IPS-18a (cell line): ENCODE data around the gene LIMS1.
"Not testable (repeated sequence)": the region's sequence is repeated elsewhere in the genome, so short reads cannot be mapped to it uniquely, and the experiment has no call there.

Source experiments
- H3K27ac ChIP-seq: one replicate; pipeline ENCODE4 v1.5.1; 2013; ENCODE audit warnings: low read length
- H3K27me3 ChIP-seq: one replicate; pipeline ENCODE4 v1.6.1; 2013; ENCODE audit warnings: mild to moderate bottlenecking, low read length; ENCODE audit not compliant: control insufficient read depth, insufficient read depth
- H3K36me3 ChIP-seq: one replicate; pipeline ENCODE4 v1.6.1; 2013; ENCODE audit warnings: low read depth, low read length; ENCODE audit not compliant: control insufficient read depth
- H3K4me1 ChIP-seq: one replicate; pipeline ENCODE4 v1.6.1; 2013; ENCODE audit warnings: low read depth, low read length; ENCODE audit not compliant: control insufficient read depth
- H3K4me3 ChIP-seq: one replicate; pipeline ENCODE4 v1.5.1; 2013; ENCODE audit warnings: low read length
- H3K9ac ChIP-seq: one replicate; pipeline ENCODE4 v1.6.1; 2013; ENCODE audit warnings: mild to moderate bottlenecking, low read length, moderate library complexity
- H3K9me3 ChIP-seq: one replicate; pipeline ENCODE4 v1.6.1; 2013; ENCODE audit warnings: low read depth, low read length; ENCODE audit not compliant: control insufficient read depth

The LIMS1 gene

GRCh38 chr2:108661493-108661892 is 127.2 kb downstream of the LIMS1 start:
- not testable (repeated sequence) for H3K4me1 ChIP-seq, H3K27ac ChIP-seq, H3K4me3 ChIP-seq, H3K9me3 ChIP-seq, H3K36me3 ChIP-seq, H3K9ac ChIP-seq, H3K27me3 ChIP-seq

- not testable (repeated sequence) for H3K4me3 ChIP-seq, H3K27me3 ChIP-seq, H3K4me1 ChIP-seq, H3K27ac ChIP-seq, H3K36me3 ChIP-seq, H3K9me3 ChIP-seq, H3K9ac ChIP-seq
These were observed 127.9 kb downstream of the LIMS1 start for GRCh38 chr2:108662207-108662612.

DNA sequence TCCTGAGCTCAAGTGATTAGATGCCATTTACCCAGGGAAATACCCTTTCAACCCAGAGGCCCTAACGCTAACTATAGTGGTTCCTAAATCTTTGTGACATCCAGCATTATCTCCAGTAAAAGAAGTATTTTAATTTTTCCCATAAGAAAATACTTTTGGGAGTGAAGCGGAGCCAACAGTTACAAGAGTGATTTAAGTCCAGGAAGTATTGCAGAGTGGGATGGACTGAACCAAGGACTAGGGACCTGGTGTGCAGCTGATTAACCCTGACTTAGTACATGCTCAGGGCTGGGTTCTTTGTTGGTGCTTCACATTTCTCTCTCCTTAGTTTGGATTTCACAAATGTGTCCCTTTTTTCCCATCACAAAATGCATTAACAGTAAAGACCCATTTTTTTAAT is 129.1 kb downstream of the LIMS1 start:
- not testable (repeated sequence) for H3K36me3 ChIP-seq, H3K9ac ChIP-seq, H3K4me1 ChIP-seq, H3K27me3 ChIP-seq, H3K4me3 ChIP-seq, H3K9me3 ChIP-seq, H3K27ac ChIP-seq

GRCh38 chr2:108664089-108664488 is 129.8 kb downstream of the LIMS1 start:
- not testable (repeated sequence) for H3K4me1 ChIP-seq, H3K9ac ChIP-seq, H3K4me3 ChIP-seq, H3K36me3 ChIP-seq, H3K27ac ChIP-seq, H3K27me3 ChIP-seq, H3K9me3 ChIP-seq

DNA sequence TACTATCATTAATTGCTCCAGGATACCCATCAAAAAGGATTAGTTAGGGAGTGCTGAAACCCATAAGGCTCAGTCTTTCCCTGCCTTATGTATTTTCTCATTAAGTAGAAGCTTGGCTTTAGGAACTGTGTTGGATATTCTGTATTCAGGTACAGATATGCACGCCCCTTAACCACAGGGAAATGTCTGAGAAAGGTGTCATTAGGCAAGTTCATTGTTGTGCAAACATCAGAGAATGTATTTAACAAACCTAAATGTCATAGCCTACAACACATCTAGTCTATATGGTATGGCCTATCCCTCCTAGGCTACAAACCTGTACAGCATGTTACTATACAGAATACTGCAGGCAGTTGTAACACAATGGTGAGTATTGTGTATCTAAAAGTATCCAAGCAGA is 130.7 kb downstream of the LIMS1 start:
- not testable (repeated sequence) for H3K9me3 ChIP-seq, H3K4me3 ChIP-seq, H3K27me3 ChIP-seq, H3K9ac ChIP-seq, H3K36me3 ChIP-seq, H3K4me1 ChIP-seq, H3K27ac ChIP-seq

GRCh38 chr2:108665975-108666374 is 131.7 kb downstream of the LIMS1 start:
- H3K4me1 ChIP-seq, H3K9me3 ChIP-seq, H3K27me3 ChIP-seq, H3K27ac ChIP-seq, H3K36me3 ChIP-seq, H3K9ac ChIP-seq, H3K4me3 ChIP-seq: not testable (repeated sequence)

GRCh38 chr2:108667140-108667539 is 132.9 kb downstream of the LIMS1 start:
- not testable (repeated sequence) for H3K27ac ChIP-seq, H3K4me1 ChIP-seq, H3K9ac ChIP-seq, H3K9me3 ChIP-seq, H3K27me3 ChIP-seq, H3K4me3 ChIP-seq, H3K36me3 ChIP-seq

DNA sequence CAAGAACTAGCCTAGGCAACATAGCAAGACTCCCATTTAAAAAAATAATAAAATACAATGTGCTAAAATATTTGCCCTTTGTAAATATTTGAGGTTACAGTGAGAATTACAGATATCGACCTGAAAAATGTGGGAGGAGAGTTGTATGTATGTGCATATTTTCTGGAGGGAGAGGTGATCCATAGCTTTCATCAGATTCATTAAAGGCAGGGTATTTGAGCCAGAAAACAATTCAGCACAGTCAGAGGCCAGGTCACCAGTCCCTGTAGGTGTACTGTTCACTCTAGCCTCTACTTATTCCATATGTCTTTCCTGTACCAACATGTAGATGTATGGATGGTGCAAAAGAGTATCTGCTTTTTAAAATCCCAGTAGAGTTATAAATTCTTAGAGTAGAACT is 136.0 kb downstream of the LIMS1 start:
- not testable (repeated sequence) for H3K27ac ChIP-seq, H3K4me1 ChIP-seq, H3K4me3 ChIP-seq, H3K36me3 ChIP-seq, H3K9ac ChIP-seq, H3K27me3 ChIP-seq, H3K9me3 ChIP-seq

DNA sequence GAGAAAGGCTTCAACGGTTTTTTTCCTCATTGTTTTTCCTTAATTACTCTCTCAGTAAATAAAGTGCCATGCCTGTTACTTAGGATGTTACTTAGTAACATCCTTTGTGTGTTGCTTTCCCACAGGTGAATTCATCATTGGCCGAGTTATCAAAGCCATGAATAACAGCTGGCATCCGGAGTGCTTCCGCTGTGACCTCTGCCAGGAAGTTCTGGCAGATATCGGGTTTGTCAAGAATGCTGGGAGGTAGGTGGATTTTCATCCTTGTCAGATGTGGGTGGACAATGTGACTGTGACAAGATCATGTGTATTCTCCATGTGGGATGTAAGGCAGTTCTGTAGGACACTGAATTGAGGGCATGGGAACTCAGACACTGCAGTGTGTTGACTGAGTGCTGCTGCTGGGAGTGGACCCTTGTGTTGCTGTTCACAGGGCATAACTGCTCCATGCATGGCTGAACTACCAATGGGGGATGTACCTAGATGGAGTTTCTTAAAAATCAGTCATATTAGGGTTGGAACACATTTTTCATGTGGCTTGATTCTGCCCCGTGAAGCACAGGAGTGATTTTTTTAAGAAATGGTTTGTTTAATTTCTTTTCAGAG is 138.0 kb downstream of the LIMS1 start:
- not testable (repeated sequence) for H3K27ac ChIP-seq, H3K4me3 ChIP-seq, H3K36me3 ChIP-seq, H3K9ac ChIP-seq, H3K27me3 ChIP-seq, H3K9me3 ChIP-seq, H3K4me1 ChIP-seq

DNA sequence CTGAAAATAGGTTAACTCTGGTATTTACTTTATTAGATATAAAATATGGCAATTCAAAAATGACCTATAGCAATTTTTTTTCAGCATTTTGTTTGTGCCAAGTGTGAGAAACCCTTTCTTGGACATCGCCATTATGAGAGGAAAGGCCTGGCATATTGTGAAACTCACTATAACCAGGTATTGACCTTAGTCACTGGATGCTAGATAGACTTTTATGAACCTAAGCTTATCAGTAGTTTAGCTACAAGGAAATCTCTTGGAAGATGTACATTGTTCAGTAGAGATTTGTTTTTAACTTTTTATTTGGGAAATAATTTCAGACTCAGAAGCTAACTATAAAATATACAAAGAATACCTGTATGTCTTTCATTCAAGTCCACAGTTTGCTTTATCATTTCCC is 142.3 kb downstream of the LIMS1 start:
- not testable (repeated sequence) for H3K36me3 ChIP-seq, H3K4me3 ChIP-seq, H3K4me1 ChIP-seq, H3K27me3 ChIP-seq, H3K27ac ChIP-seq, H3K9ac ChIP-seq, H3K9me3 ChIP-seq

DNA sequence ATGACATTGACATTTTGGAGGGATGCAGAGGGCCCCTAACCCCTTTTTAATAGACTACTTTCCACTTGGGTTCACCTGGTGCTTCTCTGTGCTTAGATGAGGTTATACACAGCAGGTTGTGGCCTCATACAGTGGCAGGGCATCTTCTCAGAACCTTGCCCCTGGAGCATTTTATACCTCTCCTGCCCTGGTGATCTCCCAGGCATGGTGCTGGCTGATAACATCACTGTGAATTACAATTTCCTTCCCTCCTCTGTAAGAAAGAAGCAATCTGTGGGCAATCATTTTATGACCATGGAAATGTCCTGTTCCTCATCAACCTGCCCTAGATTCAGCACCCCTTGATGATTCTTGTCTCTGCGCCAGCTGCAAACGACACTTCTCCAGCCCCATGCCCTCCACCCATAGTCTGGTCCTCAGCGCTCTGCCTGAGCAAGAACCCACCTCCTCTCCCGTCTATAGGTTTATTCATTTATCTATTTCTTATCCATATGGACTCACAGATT is 143.0 kb downstream of the LIMS1 start:
- H3K36me3 ChIP-seq, H3K27ac ChIP-seq, H3K9ac ChIP-seq, H3K9me3 ChIP-seq, H3K4me1 ChIP-seq, H3K27me3 ChIP-seq, H3K4me3 ChIP-seq: not testable (repeated sequence)

DNA sequence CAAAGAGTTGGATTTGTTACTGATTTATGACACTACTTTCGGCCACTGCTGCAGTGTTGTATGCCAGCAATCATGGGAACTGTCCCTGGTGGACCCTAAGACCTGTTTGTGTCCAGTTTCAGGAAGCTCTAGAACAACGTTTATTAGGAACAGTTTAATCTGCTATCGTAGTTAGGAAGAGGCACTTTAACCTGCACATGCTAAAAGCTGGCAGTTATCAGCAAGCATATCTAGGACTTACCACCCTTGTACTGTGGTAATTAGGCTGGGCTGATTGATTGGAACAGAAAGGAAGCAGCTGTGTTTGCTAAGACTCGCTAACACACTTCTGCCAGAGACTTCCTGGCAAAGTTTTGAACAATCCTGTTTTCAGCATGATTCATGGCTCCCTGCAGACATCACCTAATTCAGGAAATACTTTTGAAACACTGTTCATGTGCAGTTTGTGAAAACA is 144.0 kb downstream of the LIMS1 start:
- H3K27ac ChIP-seq, H3K36me3 ChIP-seq, H3K4me3 ChIP-seq, H3K9ac ChIP-seq, H3K9me3 ChIP-seq, H3K27me3 ChIP-seq, H3K4me1 ChIP-seq: not testable (repeated sequence)
